CD4-positive, CD25-positive, alpha-beta regulatory T cell (primary cell): Measurements from ENCODE around the gene TWIST2. TPM values are rescaled to one million over a fixed set of nuclear protein-coding genes. Genes with fewer than 3 reads are reported as not detected.
A peak's percentile ranks its signal among the peaks of the same experiment; 100 is the strongest.

Source experiments
- ATAC-seq, 2 donors: fragments of 150-1000 bp; cut with Tn5 transposase; one replicate each; pipeline ENCODE4 v1.10.0; 2021; ENCODE audit warnings: low read depth in 2 of 2, moderate number of reproducible peaks in 2 of 2, moderate library complexity in 1 of 2
- DNase-seq, 3 donors: peaks; one replicate each; pipeline versions ENCODE4 v3.0.0 to v3.0.0-alpha.2; 2012 to 2022; ENCODE audit warnings: mixed read lengths in 1 of 3
- H3K27ac ChIP-seq: one replicate; pipeline ENCODE4 v1.7.0; 2013; ENCODE audit warnings: mild to moderate bottlenecking, low read length; ENCODE audit not compliant: insufficient read depth, poor library complexity, severe bottlenecking
- H3K27me3 ChIP-seq: one replicate; pipeline ENCODE4 v1.7.0; 2013; ENCODE audit warnings: low read length; ENCODE audit not compliant: control insufficient read depth, insufficient read depth
- H3K36me3 ChIP-seq: one replicate; pipeline ENCODE4 v1.7.0; 2013; ENCODE audit warnings: mild to moderate bottlenecking, low read length, moderate library complexity; ENCODE audit not compliant: control insufficient read depth, insufficient read depth
- H3K4me1 ChIP-seq: 2 replicates; pipeline ENCODE4 v1.7.0; 2013; ENCODE audit warnings: mild to moderate bottlenecking, low read length; ENCODE audit not compliant: insufficient read depth, control insufficient read depth, poor library complexity, severe bottlenecking
- H3K4me3 ChIP-seq: one replicate; pipeline ENCODE4 v1.7.0; 2013; ENCODE audit warnings: low read depth, mild to moderate bottlenecking, low read length, moderate library complexity
- H3K9me3 ChIP-seq, 2 experiments: 1 replicate in 1 of 2; 2 replicates in 1 of 2; pipeline ENCODE4 v1.7.0; 2013; ENCODE audit warnings: low read length in 2 of 2, mild to moderate bottlenecking in 1 of 2, moderate library complexity in 1 of 2; ENCODE audit not compliant: control insufficient read depth in 2 of 2
- H3K27ac Mint-ChIP-seq, 3 donors: one replicate each; pipeline ENCODE4 v1.8.0; 2020 to 2022; ENCODE audit warnings: mild to moderate bottlenecking in 3 of 3, mixed read lengths in 3 of 3, moderate library complexity in 2 of 3
- H3K27me3 Mint-ChIP-seq: one replicate; pipeline ENCODE4 v1.8.0; 2022; ENCODE audit warnings: mild to moderate bottlenecking, mixed read lengths
- H3K36me3 Mint-ChIP-seq: one replicate; pipeline ENCODE4 v1.8.0; 2020; ENCODE audit warnings: mixed read lengths
- H3K4me1 Mint-ChIP-seq, 4 donors: one replicate each; pipeline ENCODE4 v1.8.0; 2020 to 2022; ENCODE audit warnings: mixed read lengths in 4 of 4, mild to moderate bottlenecking in 1 of 4
- H3K4me3 Mint-ChIP-seq, 4 donors: one replicate each; pipeline ENCODE4 v1.8.0; 2020 to 2022; ENCODE audit warnings: mild to moderate bottlenecking in 4 of 4, mixed read lengths in 4 of 4, moderate library complexity in 3 of 4
- H3K9me3 Mint-ChIP-seq, 7 donors: one replicate each; pipeline ENCODE4 v1.8.0; 2020 to 2022; ENCODE audit warnings: mixed read lengths in 7 of 7, mild to moderate bottlenecking in 3 of 7, moderate library complexity in 2 of 7
- polyA plus RNA-seq, 4 donors: library from polyadenylated mRNA; unstranded; fragments of 300-500 nt; fragmentation: Illumina TruSeq; gene quantifications; one replicate each; pipeline ENCODE4 v1.2.3, GENCODE V29; 2021
- total RNA-seq: library from RNA; stranded (reverse); gene quantifications from one replicate; pipeline ENCODE4 v1.2.3, GENCODE V29; 2022

TWIST2 gene
- total and polyA plus RNA-seq, 5 donors from 2014 or later, result not detected

DNA sequence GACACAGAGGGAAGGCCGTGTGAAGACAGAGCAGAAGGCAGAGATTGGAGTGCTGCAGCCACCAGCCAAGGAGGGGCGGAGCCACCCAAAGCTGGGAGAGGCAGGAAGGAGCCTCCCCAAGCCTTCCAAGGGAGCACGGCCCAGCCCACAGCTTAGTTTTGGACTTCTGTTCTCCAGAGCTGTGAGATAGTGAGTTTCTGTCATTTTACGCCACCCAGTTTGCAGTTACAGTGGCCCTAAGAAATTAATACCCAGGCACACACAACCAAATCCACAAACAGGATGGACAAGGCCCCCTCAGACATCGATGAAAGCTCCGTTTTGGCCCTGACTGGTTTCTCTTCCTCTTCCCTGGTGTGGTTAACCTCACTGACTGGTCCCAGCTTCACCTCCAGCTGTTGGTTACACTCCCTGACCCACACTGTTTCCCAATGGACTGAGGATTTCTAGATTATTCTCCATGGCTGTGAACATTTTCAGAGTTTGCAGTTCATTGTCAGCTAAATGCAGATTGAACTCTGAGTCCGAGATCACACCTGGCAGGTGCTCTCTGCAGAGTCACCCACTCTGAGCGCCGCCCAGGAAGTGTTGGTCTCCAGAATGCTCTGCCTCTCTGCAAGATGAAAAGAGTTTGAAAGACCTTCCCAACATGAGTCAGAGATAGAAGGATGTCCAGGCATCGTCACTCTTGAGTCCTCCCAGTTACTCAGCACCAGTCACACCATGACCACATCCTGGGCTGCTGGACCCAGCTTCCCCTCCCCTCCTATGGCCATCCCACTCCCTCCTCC lies 100.2 kb downstream of the TWIST2 start:
- peak overlapping the region in 1 of 3 donors; percentile 78 for H3K27ac Mint-ChIP-seq
- H3K4me3 ChIP-seq, result no peak overlapping the region
- H3K27me3 Mint-ChIP-seq, result no peaks in the 10 kb centered on the region

GRCh38 chr2:238948765-238949641 lies 101.1 kb downstream of the TWIST2 start:
- DNase-seq (no peak), ATAC-seq (no peak)
- H3K4me3 Mint-ChIP-seq, result no peak overlapping the region
- Histone ChIP-seq H3K4me3 (no peak overlapping the region), H3K36me3 (no peaks in the 10 kb centered on the region), H3K27me3 (peaks cover 2% of the 10 kb centered on the region), H3K9me3 (no peaks in the 10 kb centered on the region), H3K27ac (no peak overlapping the region), H3K4me1 (peaks cover 4% of the 10 kb centered on the region)
- no peaks in the 10 kb centered on the region for H3K9me3 Mint-ChIP-seq
- H3K27ac Mint-ChIP-seq, result no peak overlapping the region
- peaks cover 0 to 6% (median 0%) of the 10 kb centered on the region in 4 donors for H3K4me1 Mint-ChIP-seq
- no peaks in the 10 kb centered on the region for H3K36me3 Mint-ChIP-seq
- H3K27me3 Mint-ChIP-seq, result peaks cover 4% of the 10 kb centered on the region

More for the DNA sequence above, 100.2 kb downstream of the TWIST2 start:
- ATAC-seq, result no peak
- Mint-ChIP-seq H3K4me3 (no peak overlapping the region), H3K9me3 (no peaks in the 10 kb centered on the region), H3K36me3 (no peaks in the 10 kb centered on the region), H3K4me1 (peaks cover 0 to 6% (median 0%) of the 10 kb centered on the region in 4 donors)
- no peaks in the 10 kb centered on the region for H3K9me3 ChIP-seq
- no peaks in the 10 kb centered on the region for H3K27me3 ChIP-seq
- H3K4me1 ChIP-seq, result peaks cover 4% of the 10 kb centered on the region
- H3K27ac ChIP-seq, result no peak overlapping the region
- no peak for DNase-seq
- H3K36me3 ChIP-seq, result no peaks in the 10 kb centered on the region

DNA sequence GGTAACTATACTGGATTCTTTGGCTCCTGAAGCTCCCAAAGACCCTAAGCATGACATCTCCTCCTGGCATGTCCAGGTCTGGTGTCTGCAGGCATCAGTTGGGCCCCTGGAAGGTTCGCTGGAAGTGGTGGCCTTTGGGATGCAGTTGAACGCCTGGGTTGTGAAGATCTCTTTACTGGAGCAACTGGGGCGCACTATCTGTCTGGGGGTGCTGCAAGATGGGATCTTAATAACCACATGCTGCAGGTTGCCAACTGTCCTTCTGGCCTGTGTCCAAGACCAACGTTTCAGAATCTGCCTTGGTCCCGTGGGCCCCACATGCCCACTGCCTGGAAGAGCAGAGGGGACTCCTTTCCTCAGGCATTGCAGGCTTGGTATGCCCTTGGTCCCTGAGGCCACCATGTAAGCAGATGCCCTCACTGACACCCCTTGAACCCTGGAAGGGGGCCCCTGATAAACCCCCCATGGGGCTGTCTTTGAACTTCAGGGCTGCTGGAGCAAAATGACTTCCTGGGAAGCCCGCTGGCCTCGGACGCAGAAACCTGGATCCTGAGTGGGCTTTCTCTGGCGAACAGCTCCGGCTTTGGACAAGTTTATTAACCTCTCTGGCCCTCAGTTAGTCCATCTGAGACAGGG lies 101.9 kb downstream of the TWIST2 start:
- DNase-seq, result no peak
- H3K36me3 Mint-ChIP-seq, result no peaks in the 10 kb centered on the region
- no peak overlapping the region for H3K4me3 Mint-ChIP-seq
- H3K9me3 Mint-ChIP-seq, result no peaks in the 10 kb centered on the region
- H3K27ac Mint-ChIP-seq, result no peak overlapping the region
- Histone ChIP-seq H3K27ac (no peak overlapping the region), H3K4me3 (no peak overlapping the region), H3K4me1 (peaks cover 4% of the 10 kb centered on the region), H3K36me3 (no peaks in the 10 kb centered on the region), H3K27me3 (peaks cover 7% of the 10 kb centered on the region), H3K9me3 (no peaks in the 10 kb centered on the region)
- peaks cover 9% of the 10 kb centered on the region for H3K27me3 Mint-ChIP-seq
- ATAC-seq, result no peak
- peaks cover 0 to 6% (median 0%) of the 10 kb centered on the region in 4 donors for H3K4me1 Mint-ChIP-seq

DNA sequence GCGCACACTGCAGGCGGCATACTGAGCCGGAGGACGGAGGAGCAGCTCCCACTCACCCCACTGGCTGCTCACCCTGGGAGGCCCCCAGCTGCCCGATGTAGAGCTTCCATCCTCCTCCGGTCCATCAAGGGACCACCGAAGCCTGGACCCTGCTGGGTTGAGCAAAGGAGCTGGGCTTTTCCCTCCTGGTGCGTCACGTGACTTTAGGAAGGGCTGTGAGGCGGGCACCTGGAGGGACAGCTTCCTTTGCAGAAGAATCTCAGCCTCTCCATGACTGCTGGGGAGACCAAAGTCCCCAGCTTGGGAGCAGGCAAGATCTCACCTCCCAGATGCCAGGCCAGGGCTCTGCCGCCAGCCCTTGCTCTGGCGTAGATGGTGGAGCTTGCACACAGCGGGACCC lies 102.7 kb downstream of the TWIST2 start:
- Mint-ChIP-seq H3K27me3 (peaks cover 9% of the 10 kb centered on the region), H3K9me3 (no peaks in the 10 kb centered on the region), H3K4me3 (no peak overlapping the region), H3K27ac (no peak overlapping the region), H3K36me3 (no peaks in the 10 kb centered on the region), H3K4me1 (peaks cover 0 to 6% (median 0%) of the 10 kb centered on the region in 4 donors)
- ATAC-seq (no peak), DNase-seq (no peak)
- H3K27me3 ChIP-seq, result peaks cover 9% of the 10 kb centered on the region
- H3K9me3 ChIP-seq, result no peaks in the 10 kb centered on the region
- no peaks in the 10 kb centered on the region for H3K36me3 ChIP-seq
- H3K27ac ChIP-seq, result no peak overlapping the region
- H3K4me3 ChIP-seq, result no peak overlapping the region
- peaks cover 4% of the 10 kb centered on the region for H3K4me1 ChIP-seq

- H3K9me3 Mint-ChIP-seq, result no peaks in the 10 kb centered on the region
- ATAC-seq, result no peak
- H3K9me3 ChIP-seq, result no peaks in the 10 kb centered on the region
These were observed 104.5 kb downstream of the TWIST2 start for GRCh38 chr2:238952261-238952919.

GRCh38 chr2:238954841-238955591 lies 107.1 kb downstream of the TWIST2 start:
- H3K27me3 Mint-ChIP-seq, result peaks cover 28% of the 10 kb centered on the region
- Histone ChIP-seq H3K4me3 (no peak overlapping the region), H3K27me3 (peaks cover 20% of the 10 kb centered on the region), H3K36me3 (no peaks in the 10 kb centered on the region), H3K9me3 (no peaks in the 10 kb centered on the region), H3K27ac (no peak overlapping the region), H3K4me1 (no peaks in the 10 kb centered on the region)
- DNase-seq (no peak), ATAC-seq (no peak)
- H3K36me3 Mint-ChIP-seq, result no peaks in the 10 kb centered on the region
- no peaks in the 10 kb centered on the region for H3K9me3 Mint-ChIP-seq
- H3K4me3 Mint-ChIP-seq, result no peak overlapping the region
- no peak overlapping the region for H3K27ac Mint-ChIP-seq
- no peaks in the 10 kb centered on the region for H3K4me1 Mint-ChIP-seq

More at GRCh38 chr2:238952261-238952919, 104.5 kb downstream of the TWIST2 start:
- no peaks in the 10 kb centered on the region for H3K36me3 ChIP-seq
- peaks cover 17% of the 10 kb centered on the region for H3K27me3 Mint-ChIP-seq
- DNase-seq, result no peak
- peaks cover 18% of the 10 kb centered on the region for H3K27me3 ChIP-seq
- peaks cover 4% of the 10 kb centered on the region for H3K4me1 ChIP-seq
- H3K4me1 Mint-ChIP-seq, result peaks cover 0 to 6% (median 0%) of the 10 kb centered on the region in 4 donors
- no peak overlapping the region for H3K27ac Mint-ChIP-seq
- no peak overlapping the region for H3K27ac ChIP-seq
- H3K4me3 Mint-ChIP-seq, result no peak overlapping the region
- no peaks in the 10 kb centered on the region for H3K36me3 Mint-ChIP-seq
- no peak overlapping the region for H3K4me3 ChIP-seq
